ENCODE results near the gene CEP85L.

DNA sequence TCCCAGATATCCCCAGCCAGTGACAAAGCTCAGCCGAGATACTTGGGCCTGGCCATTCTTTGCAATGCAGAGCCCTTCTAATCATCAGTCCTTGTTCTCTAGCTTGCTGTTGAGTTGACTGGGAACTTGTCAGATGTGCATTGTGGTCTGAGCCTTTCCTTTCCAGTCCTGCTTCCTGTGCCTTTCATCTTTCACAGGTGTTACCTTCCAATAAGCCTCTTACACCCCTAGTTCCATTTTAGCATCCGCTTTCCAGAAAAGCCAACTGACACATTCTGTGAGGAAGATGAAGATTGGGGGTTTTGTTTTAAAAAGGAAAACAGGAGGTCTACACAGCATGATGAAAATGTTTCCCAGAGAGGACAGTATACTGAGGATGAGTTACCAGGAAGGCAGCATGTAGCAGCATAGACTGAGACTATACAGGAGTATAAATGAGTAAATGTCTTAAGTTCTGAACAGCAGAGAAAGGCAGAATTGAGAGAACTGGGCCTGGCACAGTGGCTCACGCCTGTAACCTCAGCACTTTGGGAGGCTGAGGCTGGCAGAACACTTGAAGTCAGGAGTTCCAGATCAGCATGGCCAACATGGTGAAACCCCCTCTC is 5.6 kb upstream of the CEP85L start:
- TF ChIP-seq, protein P1, sequence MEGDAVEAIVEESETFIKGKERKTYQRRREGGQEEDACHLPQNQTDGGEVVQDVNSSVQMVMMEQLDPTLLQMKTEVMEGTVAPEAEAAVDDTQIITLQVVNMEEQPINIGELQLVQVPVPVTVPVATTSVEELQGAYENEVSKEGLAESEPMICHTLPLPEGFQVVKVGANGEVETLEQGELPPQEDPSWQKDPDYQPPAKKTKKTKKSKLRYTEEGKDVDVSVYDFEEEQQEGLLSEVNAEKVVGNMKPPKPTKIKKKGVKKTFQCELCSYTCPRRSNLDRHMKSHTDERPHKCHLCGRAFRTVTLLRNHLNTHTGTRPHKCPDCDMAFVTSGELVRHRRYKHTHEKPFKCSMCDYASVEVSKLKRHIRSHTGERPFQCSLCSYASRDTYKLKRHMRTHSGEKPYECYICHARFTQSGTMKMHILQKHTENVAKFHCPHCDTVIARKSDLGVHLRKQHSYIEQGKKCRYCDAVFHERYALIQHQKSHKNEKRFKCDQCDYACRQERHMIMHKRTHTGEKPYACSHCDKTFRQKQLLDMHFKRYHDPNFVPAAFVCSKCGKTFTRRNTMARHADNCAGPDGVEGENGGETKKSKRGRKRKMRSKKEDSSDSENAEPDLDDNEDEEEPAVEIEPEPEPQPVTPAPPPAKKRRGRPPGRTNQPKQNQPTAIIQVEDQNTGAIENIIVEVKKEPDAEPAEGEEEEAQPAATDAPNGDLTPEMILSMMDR (IDR thresholded peaks at IDR 0.05; ENCODE audit: insufficient read depth, low read length), result no peak
- TF ChIP-seq POLR2AphosphoS5 (IDR thresholded peaks at IDR 0.05; ENCODE audit: low read depth) (no peak), SPI1 (IDR thresholded peaks at IDR 0.05; ENCODE audit: borderline replicate concordance, low read depth) (no peak), GABPA (IDR thresholded peaks at IDR 0.05; ENCODE audit: low read depth) (no peak)
- TF ChIP-seq, protein P2, sequence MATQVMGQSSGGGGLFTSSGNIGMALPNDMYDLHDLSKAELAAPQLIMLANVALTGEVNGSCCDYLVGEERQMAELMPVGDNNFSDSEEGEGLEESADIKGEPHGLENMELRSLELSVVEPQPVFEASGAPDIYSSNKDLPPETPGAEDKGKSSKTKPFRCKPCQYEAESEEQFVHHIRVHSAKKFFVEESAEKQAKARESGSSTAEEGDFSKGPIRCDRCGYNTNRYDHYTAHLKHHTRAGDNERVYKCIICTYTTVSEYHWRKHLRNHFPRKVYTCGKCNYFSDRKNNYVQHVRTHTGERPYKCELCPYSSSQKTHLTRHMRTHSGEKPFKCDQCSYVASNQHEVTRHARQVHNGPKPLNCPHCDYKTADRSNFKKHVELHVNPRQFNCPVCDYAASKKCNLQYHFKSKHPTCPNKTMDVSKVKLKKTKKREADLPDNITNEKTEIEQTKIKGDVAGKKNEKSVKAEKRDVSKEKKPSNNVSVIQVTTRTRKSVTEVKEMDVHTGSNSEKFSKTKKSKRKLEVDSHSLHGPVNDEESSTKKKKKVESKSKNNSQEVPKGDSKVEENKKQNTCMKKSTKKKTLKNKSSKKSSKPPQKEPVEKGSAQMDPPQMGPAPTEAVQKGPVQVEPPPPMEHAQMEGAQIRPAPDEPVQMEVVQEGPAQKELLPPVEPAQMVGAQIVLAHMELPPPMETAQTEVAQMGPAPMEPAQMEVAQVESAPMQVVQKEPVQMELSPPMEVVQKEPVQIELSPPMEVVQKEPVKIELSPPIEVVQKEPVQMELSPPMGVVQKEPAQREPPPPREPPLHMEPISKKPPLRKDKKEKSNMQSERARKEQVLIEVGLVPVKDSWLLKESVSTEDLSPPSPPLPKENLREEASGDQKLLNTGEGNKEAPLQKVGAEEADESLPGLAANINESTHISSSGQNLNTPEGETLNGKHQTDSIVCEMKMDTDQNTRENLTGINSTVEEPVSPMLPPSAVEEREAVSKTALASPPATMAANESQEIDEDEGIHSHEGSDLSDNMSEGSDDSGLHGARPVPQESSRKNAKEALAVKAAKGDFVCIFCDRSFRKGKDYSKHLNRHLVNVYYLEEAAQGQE (IDR thresholded peaks at IDR 0.05; ENCODE audit: insufficient replicate concordance, low read depth), result no peak
